Smooth muscle cell of bladder (primary cell): Measurements from ENCODE around the gene IKZF2. TPM values are rescaled to one million over a fixed set of nuclear protein-coding genes. Genes with fewer than 3 reads are reported as not detected.

Experiments
- total RNA-seq: library from RNA; depleted of rRNA; stranded (reverse); fragments of >200 nt; gene quantifications from 2 replicates; pipeline ENCODE4 v1.2.3, GENCODE V29; 2014

Gene IKZF2
- 4.4 and 5.1 TPM in 2 replicates for total RNA-seq

DNA sequence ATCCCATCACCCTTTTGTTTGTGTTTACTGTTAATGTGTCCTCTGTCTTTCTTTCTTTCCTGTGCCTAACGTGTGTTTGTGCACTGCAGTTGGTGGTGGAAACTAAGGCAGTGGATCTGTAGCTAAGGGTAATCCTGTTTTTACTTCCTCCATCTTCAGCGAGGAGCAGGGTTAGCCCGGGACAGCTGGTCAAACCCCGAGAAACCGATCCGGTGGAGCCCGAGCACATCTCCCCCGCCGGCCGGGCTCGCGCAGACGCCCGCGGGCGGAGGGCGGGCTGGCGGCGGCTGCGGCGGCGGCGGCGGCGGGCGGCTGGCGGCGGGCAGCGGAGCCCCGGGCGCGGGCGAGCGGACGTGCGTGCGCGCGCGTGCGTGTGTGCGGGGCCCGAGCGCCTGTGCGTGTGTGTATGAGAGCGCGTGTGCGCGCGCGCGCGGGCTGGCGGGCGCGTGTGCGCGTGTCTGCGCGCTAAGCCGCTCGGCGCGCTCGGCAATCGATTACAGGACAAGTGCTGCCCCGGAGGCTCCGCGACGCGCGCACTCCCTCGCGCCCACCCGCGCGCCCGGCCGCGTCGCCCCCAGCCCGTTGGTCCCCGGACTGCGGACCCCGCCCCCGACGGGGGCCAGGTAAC is at the start of gene IKZF2:
IKZF2 (minus strand) TSS at position 176 of the 628 bp plus-strand sequence. CDS start 2,983 bp downstream, outside the sequence.

Other genes starting within 250 kb of the IKZF2 start
- 24.1 and 24.9 TPM in 2 replicates for gene SPAG16, start 132.9 kb upstream of the IKZF2 start, total RNA-seq